NB4 (cell line): ENCODE data around the gene ATF5.

ENCODE experiments used
- DNase-seq: peaks from one replicate; pipeline ENCODE4 v3.0.0; 2010; ENCODE audit warnings: low read depth
- H3K4me3 ChIP-seq: one replicate; pipeline ENCODE4 v1.5.1; 2011; ENCODE audit warnings: mild to moderate bottlenecking, low read depth, low read length, moderate library complexity
- CTCF ChIP-seq: IDR thresholded peaks from one replicate; pipeline ENCODE4 v1.5.1; 2012; ENCODE audit warnings: low read depth, low read length
- MAX ChIP-seq: IDR thresholded peaks from 2 replicates; pipeline ENCODE4 v1.6.1; 2011; ENCODE audit warnings: low read depth, low read length
- MYC ChIP-seq: IDR thresholded peaks from 2 replicates; pipeline ENCODE4 v1.6.1; 2011; ENCODE audit warnings: low read depth, low read length
- POLR2A ChIP-seq: IDR thresholded peaks from 2 replicates; pipeline ENCODE4 v1.6.1; 2011; ENCODE audit warnings: mild to moderate bottlenecking; ENCODE audit not compliant: insufficient read length; ENCODE audit errors: extremely low read depth

The ATF5 gene

GRCh38 chr19:49932041-49932451 is 3.0 kb downstream of the ATF5 start:
- no peak overlapping the region for H3K4me3 ChIP-seq

GRCh38 chr19:49932731-49933131 is 3.7 kb downstream of the ATF5 start:
- TF ChIP-seq MYC, result no peak
- no peak for TF ChIP-seq CTCF
- TF ChIP-seq MAX, result no peak
- no peak for TF ChIP-seq POLR2A
- no peak for DNase-seq
- H3K4me3 ChIP-seq, result no peak overlapping the region

More at GRCh38 chr19:49932041-49932451, 3.0 kb downstream of the ATF5 start:
- TF ChIP-seq CTCF, result no peak
- no peak for TF ChIP-seq POLR2A
- no peak for TF ChIP-seq MYC
- TF ChIP-seq MAX, result no peak
- no peak for DNase-seq

- H3K4me3 ChIP-seq, result no peak overlapping the region
- no peak for DNase-seq
- no peak for TF ChIP-seq POLR2A
- TF ChIP-seq MAX, result no peak
- no peak for TF ChIP-seq CTCF
- TF ChIP-seq MYC, result no peak
These were observed 4.6 kb downstream of the ATF5 start for GRCh38 chr19:49933643-49934042.

- TF ChIP-seq POLR2A, result no peak
- TF ChIP-seq MYC, result no peak
- TF ChIP-seq CTCF, result no peak
- no peak for TF ChIP-seq MAX
- no peak for DNase-seq
These were observed 7.5 kb downstream of the ATF5 start for GRCh38 chr19:49936549-49936948.

GRCh38 chr19:49937750-49938381 is 8.9 kb downstream of the ATF5 start:
- peak; percentile 78 for DNase-seq
- TF ChIP-seq CTCF (peak; percentile 94), POLR2A (no peak)
- no peak overlapping the region for H3K4me3 ChIP-seq

More at GRCh38 chr19:49936549-49936948, 7.5 kb downstream of the ATF5 start:
- H3K4me3 ChIP-seq, result no peak overlapping the region

- TF ChIP-seq MAX (no peak), CTCF (no peak), POLR2A (no peak), MYC (no peak)
- H3K4me3 ChIP-seq, result no peak overlapping the region
- no peak for DNase-seq
These were observed 9.7 kb downstream of the ATF5 start for GRCh38 chr19:49938662-49939061.
